IMR-90 (cell line): ENCODE data around the gene TEX22.

Experiments
- BHLHE40 ChIP-seq: fragments of 150-350 bp; IDR thresholded peaks from 2 replicates; pipeline ENCODE4 v1.6.1; 2016; ENCODE audit warnings: mild to moderate bottlenecking, low read depth, low read length
- CEBPB ChIP-seq: IDR thresholded peaks from 2 replicates; pipeline ENCODE4 v1.6.1; 2012; ENCODE audit warnings: low read depth, low read length, improper control_type of control experiment
- CHD1 ChIP-seq: IDR thresholded peaks from 2 replicates; pipeline ENCODE4 v1.6.1; 2012; ENCODE audit warnings: low read depth, low read length, improper control_type of control experiment
- CTCF ChIP-seq: conservative IDR thresholded peaks from 2 replicates; pipeline ENCODE4 v1.5.1; 2012; ENCODE audit warnings: mild to moderate bottlenecking, low read depth, low read length, improper control_type of control experiment
- FOS ChIP-seq: fragments of 150-350 bp; IDR thresholded peaks from 2 replicates; pipeline ENCODE4 v1.6.1; 2016; ENCODE audit warnings: low read depth, low read length
- NFE2L2 ChIP-seq: fragments of 150-350 bp; IDR thresholded peaks from 2 replicates; pipeline ENCODE4 v1.6.1; 2016; ENCODE audit warnings: low read depth, mild to moderate bottlenecking, low read length
- POLR2A ChIP-seq: IDR thresholded peaks from 2 replicates; pipeline ENCODE4 v1.6.1; 2012; ENCODE audit warnings: mild to moderate bottlenecking, low read depth, low read length
- RAD21 ChIP-seq: IDR thresholded peaks from 2 replicates; pipeline ENCODE4 v1.6.1; 2012; ENCODE audit warnings: low read length, improper control_type of control experiment
- RFX5 ChIP-seq: IDR thresholded peaks from 2 replicates; pipeline ENCODE4 v1.8.0; 2012; ENCODE audit warnings: low read depth, mild to moderate bottlenecking, low read length, moderate library complexity
- SMC3 ChIP-seq: fragments of 150-350 bp; IDR thresholded peaks from 2 replicates; pipeline ENCODE4 v1.6.1; 2016; ENCODE audit warnings: low read depth, mild to moderate bottlenecking, antibody characterized with exemption, low read length, moderate library complexity
- USF2 ChIP-seq: fragments of 150-350 bp; IDR thresholded peaks from 2 replicates; pipeline ENCODE4 v1.6.1; 2017; ENCODE audit warnings: mild to moderate bottlenecking, antibody characterized with exemption, low read length, low read depth

- TF ChIP-seq POLR2A (no peak), CTCF (no peak), CEBPB (no peak), SMC3 (no peak), USF2 (no peak), RAD21 (no peak), RFX5 (no peak), CHD1 (no peak), NFE2L2 (no peak), FOS (no peak), BHLHE40 (no peak)
Observed at GRCh38 chr14:105390849-105391500, 7.4 kb upstream of the TEX22 start.
